PFSK-1 (cell line): Measurements from ENCODE around the gene MYO5B.

Experiments
- FOXP2 ChIP-seq: optimal IDR thresholded peaks from 2 replicates; pipeline ENCODE3; 2011; ENCODE audit warnings: borderline replicate concordance, control low read depth, inconsistent platforms; ENCODE audit not compliant: insufficient read depth; ENCODE audit errors: extremely low read length, extremely low read depth
- POLR2AphosphoS5 ChIP-seq: IDR thresholded peaks from 2 replicates; pipeline ENCODE4 v1.6.1; 2012; ENCODE audit warnings: low read depth, mild to moderate bottlenecking, control low read depth, low read length, moderate library complexity
- SIN3A ChIP-seq: IDR thresholded peaks from 2 replicates; pipeline ENCODE4 v1.6.1; 2012; ENCODE audit warnings: mild to moderate bottlenecking, low read length, moderate library complexity, borderline replicate concordance; ENCODE audit not compliant: insufficient read depth
- TAF1 ChIP-seq: IDR thresholded peaks from 2 replicates; pipeline ENCODE4 v1.6.1; 2012; ENCODE audit warnings: low read length, control low read depth, borderline replicate concordance; ENCODE audit not compliant: insufficient read depth
- TF ChIP-seq, protein P1 (sequence below), 2 experiments: IDR thresholded peaks; 2 replicates each; pipeline versions ENCODE4 v1.6.1 to v1.8.0; 2011 to 2012; ENCODE audit warnings: low read depth in 2 of 2, low read length in 2 of 2, control low read depth in 1 of 2, inconsistent platforms in 1 of 2, mild to moderate bottlenecking in 1 of 2, moderate library complexity in 1 of 2; ENCODE audit not compliant: insufficient read depth in 1 of 2

Gene MYO5B

DNA sequence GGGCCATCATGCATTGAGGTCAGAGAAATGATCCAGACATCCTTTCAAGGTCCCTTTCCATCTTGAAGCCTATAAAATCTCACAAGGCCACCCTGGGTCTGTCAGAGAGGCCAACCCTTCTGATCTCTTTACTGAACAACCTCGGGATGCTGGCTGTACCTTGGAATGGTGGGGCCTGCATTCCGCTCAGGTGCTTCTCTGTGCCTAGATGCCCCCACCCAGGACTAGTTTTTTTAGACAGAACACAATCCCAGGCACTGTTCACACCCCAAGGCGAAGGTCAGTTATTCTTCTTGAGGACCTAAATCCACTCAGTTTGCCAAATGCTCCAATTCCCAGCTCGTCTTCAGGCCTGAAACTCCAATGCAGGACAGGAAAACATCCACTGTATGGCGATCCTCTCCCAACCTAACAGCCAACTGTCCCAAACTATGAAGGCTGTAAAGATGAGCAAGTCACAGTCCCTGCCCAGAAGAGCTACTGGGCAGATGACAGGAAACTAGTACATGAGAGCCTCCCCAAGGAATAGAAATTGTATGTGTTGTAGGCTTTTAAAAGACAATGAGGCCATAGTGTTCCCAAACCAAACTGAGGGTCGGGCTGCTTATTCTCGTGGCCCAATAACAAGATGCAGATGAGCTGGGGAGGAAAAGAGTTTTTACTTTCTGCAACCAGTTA is 227.2 kb downstream of the MYO5B start:
- TF ChIP-seq SIN3A (no peak), TAF1 (no peak), FOXP2 (no peak), POLR2AphosphoS5 (no peak)
- TF ChIP-seq, protein P1, sequence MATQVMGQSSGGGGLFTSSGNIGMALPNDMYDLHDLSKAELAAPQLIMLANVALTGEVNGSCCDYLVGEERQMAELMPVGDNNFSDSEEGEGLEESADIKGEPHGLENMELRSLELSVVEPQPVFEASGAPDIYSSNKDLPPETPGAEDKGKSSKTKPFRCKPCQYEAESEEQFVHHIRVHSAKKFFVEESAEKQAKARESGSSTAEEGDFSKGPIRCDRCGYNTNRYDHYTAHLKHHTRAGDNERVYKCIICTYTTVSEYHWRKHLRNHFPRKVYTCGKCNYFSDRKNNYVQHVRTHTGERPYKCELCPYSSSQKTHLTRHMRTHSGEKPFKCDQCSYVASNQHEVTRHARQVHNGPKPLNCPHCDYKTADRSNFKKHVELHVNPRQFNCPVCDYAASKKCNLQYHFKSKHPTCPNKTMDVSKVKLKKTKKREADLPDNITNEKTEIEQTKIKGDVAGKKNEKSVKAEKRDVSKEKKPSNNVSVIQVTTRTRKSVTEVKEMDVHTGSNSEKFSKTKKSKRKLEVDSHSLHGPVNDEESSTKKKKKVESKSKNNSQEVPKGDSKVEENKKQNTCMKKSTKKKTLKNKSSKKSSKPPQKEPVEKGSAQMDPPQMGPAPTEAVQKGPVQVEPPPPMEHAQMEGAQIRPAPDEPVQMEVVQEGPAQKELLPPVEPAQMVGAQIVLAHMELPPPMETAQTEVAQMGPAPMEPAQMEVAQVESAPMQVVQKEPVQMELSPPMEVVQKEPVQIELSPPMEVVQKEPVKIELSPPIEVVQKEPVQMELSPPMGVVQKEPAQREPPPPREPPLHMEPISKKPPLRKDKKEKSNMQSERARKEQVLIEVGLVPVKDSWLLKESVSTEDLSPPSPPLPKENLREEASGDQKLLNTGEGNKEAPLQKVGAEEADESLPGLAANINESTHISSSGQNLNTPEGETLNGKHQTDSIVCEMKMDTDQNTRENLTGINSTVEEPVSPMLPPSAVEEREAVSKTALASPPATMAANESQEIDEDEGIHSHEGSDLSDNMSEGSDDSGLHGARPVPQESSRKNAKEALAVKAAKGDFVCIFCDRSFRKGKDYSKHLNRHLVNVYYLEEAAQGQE (IDR thresholded peaks at IDR 0.05; ENCODE audit: insufficient read depth in 1 of 2, low read depth in 2 of 2, low read length in 2 of 2): no peak

DNA sequence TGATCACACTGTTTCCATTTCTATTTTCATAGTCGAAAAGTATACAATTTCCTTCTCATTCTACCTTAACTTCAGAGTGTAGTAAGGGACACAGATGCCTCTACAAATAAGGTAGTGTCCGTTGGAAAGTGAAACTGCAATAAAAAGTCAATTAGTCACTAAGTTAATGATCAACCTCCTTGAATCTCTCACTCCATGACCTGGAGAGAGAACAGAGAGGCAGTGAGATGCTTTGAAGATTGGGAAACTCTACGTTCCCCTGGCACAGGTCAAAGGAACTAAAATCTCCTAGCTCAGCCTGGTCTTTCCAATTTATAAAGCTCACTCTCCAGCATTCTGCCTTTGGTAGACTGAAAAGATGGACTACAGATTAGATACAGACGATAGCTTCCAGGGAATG is 227.8 kb downstream of the MYO5B start:
- TF ChIP-seq TAF1 (no peak), FOXP2 (no peak), SIN3A (no peak), POLR2AphosphoS5 (no peak)
- TF ChIP-seq, protein P1 (IDR thresholded peaks at IDR 0.05; ENCODE audit: insufficient read depth in 1 of 2, low read depth in 2 of 2, low read length in 2 of 2): no peak

DNA sequence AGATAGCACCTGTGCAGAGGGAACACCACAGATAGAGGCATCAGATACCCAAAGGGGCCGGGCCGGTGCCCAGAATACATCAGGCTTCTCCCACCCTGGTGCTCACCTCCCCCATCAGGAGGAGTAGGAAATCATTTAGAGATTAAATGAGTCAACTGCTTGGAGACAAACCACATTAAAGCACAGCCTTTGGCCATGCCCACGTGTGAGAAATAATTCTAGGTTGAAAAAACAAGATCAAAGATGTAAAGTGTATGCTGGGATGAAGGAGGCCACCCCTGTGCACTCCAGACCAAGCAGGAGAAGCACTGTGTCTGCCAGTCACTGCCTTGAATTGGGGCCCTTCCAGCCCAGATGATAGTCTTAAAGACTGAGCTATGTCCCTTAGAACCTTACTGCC is 228.9 kb downstream of the MYO5B start:
- TF ChIP-seq TAF1 (no peak), SIN3A (no peak), POLR2AphosphoS5 (no peak), FOXP2 (no peak)
- TF ChIP-seq, protein P1 (IDR thresholded peaks at IDR 0.05; ENCODE audit: insufficient read depth in 1 of 2, low read depth in 2 of 2, low read length in 2 of 2): no peak

DNA sequence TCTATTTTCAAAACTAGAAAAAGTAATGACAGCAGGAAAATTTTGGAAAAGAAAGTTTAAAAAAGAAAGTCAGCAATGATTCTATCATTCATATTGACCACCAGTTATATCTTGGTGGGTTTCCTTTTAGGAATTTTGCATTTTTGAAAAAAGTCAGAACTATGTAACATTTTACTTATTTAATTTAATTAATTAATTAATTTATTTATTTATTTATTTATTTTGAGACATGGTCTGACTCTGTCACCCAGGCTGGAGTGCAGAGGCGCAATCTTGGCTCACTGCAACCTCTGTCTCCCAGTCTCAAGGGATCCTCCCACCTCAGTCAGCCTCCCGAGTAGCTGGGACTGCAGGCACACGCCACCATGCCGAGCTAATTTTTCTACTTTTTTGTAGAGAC is 231.7 kb downstream of the MYO5B start:
- TF ChIP-seq FOXP2 (no peak), TAF1 (no peak)
- TF ChIP-seq, protein P1 (IDR thresholded peaks at IDR 0.05; ENCODE audit: insufficient read depth in 1 of 2, low read depth in 2 of 2, low read length in 2 of 2): no peak

DNA sequence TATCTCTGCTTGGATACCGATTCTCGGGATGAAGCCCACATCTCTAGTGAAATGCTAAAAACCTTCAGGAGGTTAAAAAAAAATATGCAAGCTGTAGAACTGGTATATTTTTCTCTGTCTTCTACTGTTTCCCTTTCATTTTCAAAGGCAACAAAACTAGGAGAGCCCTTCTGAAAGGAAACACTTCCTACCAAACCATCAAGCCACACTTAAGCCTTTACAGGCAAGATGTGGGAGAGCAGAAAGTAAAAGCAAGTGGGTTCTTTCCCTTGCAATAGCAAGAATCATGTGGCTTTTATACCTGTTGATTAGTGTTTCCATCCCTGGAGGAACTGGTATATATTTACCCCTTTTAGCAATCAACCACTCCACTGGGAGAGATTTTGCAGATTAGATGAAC is 233.7 kb downstream of the MYO5B start:
- TF ChIP-seq, protein P1 (IDR thresholded peaks at IDR 0.05; ENCODE audit: insufficient read depth in 1 of 2, low read depth in 2 of 2, low read length in 2 of 2): no peak
- TF ChIP-seq SIN3A (no peak), POLR2AphosphoS5 (no peak), TAF1 (no peak)
